ENCODE measurements around the gene DOCK2.

- TF ChIP-seq EZH2 (IDR thresholded peaks at IDR 0.05; ENCODE audit: borderline replicate concordance, insufficient read depth, low read depth, low read length, poor library complexity, severe bottlenecking), result no peak
- no peak for TF ChIP-seq CTCF (IDR thresholded peaks at IDR 0.05)
Measured at GRCh38 chr5:169828385-169828784, 191.3 kb downstream of the DOCK2 start.
